Right lobe of liver (tissue), 6 donors: ENCODE measurements around the gene CCDC85C. TPM values are rescaled to one million over a fixed set of nuclear protein-coding genes. Genes with fewer than 3 reads are reported as not detected.
A peak's percentile ranks its signal among the peaks of the same experiment; 100 is the strongest.

Source experiments
- ATAC-seq, 4 donors: fragments of 200-7000 bp; cut with Tn5 transposase; one replicate each; pipeline ENCODE4 v1.9.1; 2020; ENCODE audit warnings: mild to moderate bottlenecking in 4 of 4, moderate library complexity in 4 of 4
- DNase-seq, 3 donors: peaks; one replicate each; pipeline ENCODE4 v3.0.0-alpha.2; 2020
- H3K27ac ChIP-seq, 3 donors: fragments of 200-600 bp; one replicate each; pipeline ENCODE4 v1.8.0; 2022
- H3K27me3 ChIP-seq, 2 donors: fragments of 200-600 bp; one replicate each; pipeline ENCODE4 v1.8.0; 2022
- H3K36me3 ChIP-seq, 4 donors: fragments of 200-600 bp; sonication (generic) in 1 of 4; one replicate each; pipeline versions ENCODE4 v1.5.1 to v1.8.0; 2017 to 2022; ENCODE audit warnings: control low read depth in 1 of 4
- H3K4me1 ChIP-seq, 4 donors: fragments of 200-600 bp; sonication (generic) in 1 of 4; one replicate each; pipeline versions ENCODE4 v1.5.1 to v1.8.0; 2017 to 2022; ENCODE audit warnings: control low read depth in 1 of 4
- H3K4me3 ChIP-seq, 3 donors: fragments of 200-600 bp; one replicate each; pipeline ENCODE4 v1.8.0; 2022
- H3K9me3 ChIP-seq, 4 donors: fragments of 200-600 bp; sonication (generic) in 1 of 4; one replicate each; pipeline versions ENCODE4 v1.5.1 to v1.8.0; 2017 to 2022; ENCODE audit warnings: control low read depth in 1 of 4
- POLR2A ChIP-seq: fragments of 450-650 bp; IDR thresholded peaks from one replicate; pipeline ENCODE4 v1.6.1; 2017; ENCODE audit warnings: antibody characterized with exemption, mild to moderate bottlenecking
- WGBS: methylation state at CpG from one replicate; pipeline ENCODE4 v1.1.6; 2018; ENCODE audit warnings: low coverage, low lambda C conversion rate; ENCODE audit not compliant: insufficient coverage; ENCODE audit errors: missing lambda C conversion rate; 5-methylcytosine and 5-hydroxymethylcytosine counted together
- intact Hi-C, 2 donors: fragments of 100-400 bp; cut with DNase I; formaldehyde crosslinking; loops; one replicate each; pipeline versions ENCODE4 v1.11.2 to v1.14.1; 2022
- total RNA-seq, 6 experiments: library from RNA; depleted of rRNA in 2 of 6; stranded (reverse); fragments of >200 nt in 2 of 6; fragmentation: NEBNext Ultra II Directional in 3 of 6; extraction: Animal tissue kit (Norgen Biotek cat#: 25700) in 3 of 6; gene quantifications; one replicate each; pipeline versions ENCODE4 v1.1.0 to v1.2.4, GENCODE V29; 2016 to 2023
- TF ChIP-seq, protein P1 (sequence below), 4 donors: fragments of 200-600 bp in 3 of 4; fragments of 450-650 bp in 1 of 4; IDR thresholded peaks; one replicate each; pipeline versions ENCODE4 v1.5.1 to v1.8.0; 2016 to 2022; ENCODE audit warnings: antibody characterized with exemption in 4 of 4, mild to moderate bottlenecking in 2 of 4
- donor health status: DM: no; HTN: yes; CAD: no.
- donor health status: DM: no; HTN: no; CAD: no.
- donor health status: DM: no; HTN: no; CAD: no.
- donor health status: DM: no; HTN: yes; CAD: no.
- donor health status: DM: no; HTN: yes; CAD: no.

The CCDC85C gene
- total RNA-seq, 6 experiments from 2014 or later = 13.6 to 32.8 (median 21.8) TPM

DNA sequence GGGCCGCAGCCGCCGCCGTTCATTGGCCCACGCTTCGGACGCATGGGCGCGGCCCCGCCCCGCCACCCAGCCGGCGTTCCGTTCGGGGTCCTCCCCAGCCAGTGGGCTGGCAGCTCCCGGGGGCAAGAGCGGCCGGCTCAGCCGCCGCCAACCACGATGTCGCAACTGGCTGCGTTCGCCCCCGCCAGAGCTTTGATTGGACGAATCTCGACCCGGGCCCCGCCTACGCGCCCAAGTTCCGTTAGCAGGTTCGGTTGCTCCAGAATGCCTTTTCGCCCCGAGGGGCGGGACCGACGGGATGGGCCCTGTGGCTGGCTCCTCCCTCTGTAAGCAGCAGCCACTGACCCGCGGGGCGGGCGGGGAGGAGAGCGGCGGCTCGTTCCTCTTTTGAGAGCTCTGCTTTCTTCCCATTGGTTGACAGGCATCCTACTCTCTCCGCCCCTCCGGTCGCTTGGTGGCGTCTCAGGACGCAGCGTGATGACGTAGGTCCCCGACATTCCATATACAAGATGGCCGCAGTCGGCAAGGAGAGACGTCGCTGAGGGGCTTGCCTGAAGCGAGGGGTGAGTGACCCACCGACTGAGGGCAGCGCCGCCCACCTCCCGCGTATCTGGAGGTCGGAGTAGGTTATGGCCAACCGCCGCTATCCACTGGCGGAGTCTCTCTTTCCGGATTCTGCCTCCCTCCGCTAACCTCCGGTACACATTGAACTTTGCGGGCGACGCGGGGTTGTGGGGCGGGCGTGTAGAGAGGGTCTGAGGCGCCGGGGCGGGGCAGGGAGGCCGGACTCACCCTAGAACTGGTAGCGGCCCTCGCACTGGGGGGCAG lies 122.9 kb downstream of the CCDC85C start, which contains the start of gene CCNK:
TSS of gene CCNK (plus strand) at position 493 of the 828 bp plus-strand sequence. CDS start 11,269 bp downstream, outside the sequence.
- Histone ChIP-seq H3K36me3 (no peaks in the 10 kb centered on the region), H3K4me3 (peak within 1 kb of the TSS; percentile 78 to 86 (median 83)), H3K4me1 (peaks cover 0 to 30% (median 7%) of the 10 kb centered on the region in 4 donors), H3K27me3 (no peaks in the 10 kb centered on the region), H3K27ac (peak within 1 kb of the TSS; percentile 73 to 82 (median 74)), H3K9me3 (no peaks in the 10 kb centered on the region)
- TF ChIP-seq, protein P1, sequence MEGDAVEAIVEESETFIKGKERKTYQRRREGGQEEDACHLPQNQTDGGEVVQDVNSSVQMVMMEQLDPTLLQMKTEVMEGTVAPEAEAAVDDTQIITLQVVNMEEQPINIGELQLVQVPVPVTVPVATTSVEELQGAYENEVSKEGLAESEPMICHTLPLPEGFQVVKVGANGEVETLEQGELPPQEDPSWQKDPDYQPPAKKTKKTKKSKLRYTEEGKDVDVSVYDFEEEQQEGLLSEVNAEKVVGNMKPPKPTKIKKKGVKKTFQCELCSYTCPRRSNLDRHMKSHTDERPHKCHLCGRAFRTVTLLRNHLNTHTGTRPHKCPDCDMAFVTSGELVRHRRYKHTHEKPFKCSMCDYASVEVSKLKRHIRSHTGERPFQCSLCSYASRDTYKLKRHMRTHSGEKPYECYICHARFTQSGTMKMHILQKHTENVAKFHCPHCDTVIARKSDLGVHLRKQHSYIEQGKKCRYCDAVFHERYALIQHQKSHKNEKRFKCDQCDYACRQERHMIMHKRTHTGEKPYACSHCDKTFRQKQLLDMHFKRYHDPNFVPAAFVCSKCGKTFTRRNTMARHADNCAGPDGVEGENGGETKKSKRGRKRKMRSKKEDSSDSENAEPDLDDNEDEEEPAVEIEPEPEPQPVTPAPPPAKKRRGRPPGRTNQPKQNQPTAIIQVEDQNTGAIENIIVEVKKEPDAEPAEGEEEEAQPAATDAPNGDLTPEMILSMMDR (IDR thresholded peaks at IDR 0.05) = no peak
- peak; percentile 89 for TF ChIP-seq POLR2A
- DNase-seq (peak; percentile 100), ATAC-seq (peak; percentile 94 to 98 (median 95))
- intact Hi-C loops = no loop called here
- WGBS = 0% methylated on average over 18 of the region's 82 CpGs

DNA sequence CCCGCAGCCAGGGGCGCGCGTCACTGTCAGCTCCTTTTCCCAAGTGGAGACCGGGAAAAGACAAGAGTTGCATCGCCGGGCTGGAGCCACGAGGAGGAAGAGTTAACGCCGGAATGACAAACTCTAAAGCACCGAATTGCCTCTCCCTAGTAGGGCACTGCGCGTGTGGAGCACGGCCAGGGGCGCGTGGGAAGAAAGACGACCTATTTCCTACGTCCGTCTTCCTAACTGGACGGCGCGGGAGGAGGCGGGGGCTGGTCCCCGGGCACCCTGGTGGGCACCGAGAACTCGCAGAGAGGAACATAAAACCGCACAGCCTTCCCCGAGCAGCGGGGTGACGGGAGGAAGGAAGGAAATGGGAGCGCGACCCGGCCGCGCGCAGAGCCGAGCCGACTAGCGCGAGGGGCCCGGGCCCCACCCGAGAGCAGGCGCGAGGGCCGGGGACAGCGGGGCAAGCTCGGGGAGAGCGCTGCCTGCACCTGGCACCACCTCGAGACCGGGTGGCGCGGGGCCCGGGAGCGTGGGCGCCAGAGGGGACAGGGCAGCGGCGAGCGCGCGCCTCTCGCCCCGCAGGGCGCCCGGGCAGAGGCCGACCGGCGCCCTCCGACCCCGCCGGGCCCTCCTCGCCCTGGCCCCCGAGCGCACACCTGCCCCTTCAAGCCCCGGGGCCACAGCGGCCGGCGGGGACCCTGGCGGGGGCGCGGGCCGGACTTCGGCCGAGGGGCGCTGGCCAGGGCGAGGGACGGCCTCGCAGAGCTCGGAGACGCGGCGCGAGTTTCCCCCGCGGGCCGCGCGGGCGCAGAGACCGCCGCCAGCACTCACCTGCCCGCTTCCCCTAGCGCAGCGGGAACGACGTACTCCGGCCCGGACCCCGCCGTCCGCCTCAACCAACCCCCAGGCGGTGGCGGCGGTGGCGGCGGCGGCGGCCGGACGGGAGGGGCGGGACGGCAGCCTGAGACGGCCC lies 123.8 kb downstream of the CCDC85C start, which contains the start of gene SETD3:
TSS of gene SETD3 (minus strand) at position 954 of the 964 bp plus-strand sequence. CDS start 15,054 bp downstream, outside the sequence.
- Histone ChIP-seq H3K27ac (peak within 1 kb of the TSS; percentile 73 to 82 (median 74)), H3K4me3 (peak within 1 kb of the TSS; percentile 78 to 86 (median 83)), H3K9me3 (no peaks in the 10 kb centered on the region), H3K36me3 (no peaks in the 10 kb centered on the region), H3K4me1 (peaks cover 0 to 39% (median 10%) of the 10 kb centered on the region in 4 donors), H3K27me3 (no peaks in the 10 kb centered on the region)
- ATAC-seq (peak in 1 of 4 donors; percentile 1), DNase-seq (peak; percentile 69 to 72 (median 71))
- intact Hi-C loops = no loop called here
- peak; percentile 75 for TF ChIP-seq POLR2A
- TF ChIP-seq, protein P1 (IDR thresholded peaks at IDR 0.05) = peak in 1 of 4 donors; percentile 8
- WGBS = 0% methylated on average over 42 of the region's 122 CpGs

- ATAC-seq (no peak), DNase-seq (no peak)
- TF ChIP-seq, protein P1 (IDR thresholded peaks at IDR 0.05) = no peak
- TF ChIP-seq POLR2A = no peak
- no peaks in the 10 kb centered on the region for H3K27me3 ChIP-seq
- WGBS = 2% methylated on average over 18 of the region's 18 CpGs
- intact Hi-C loops = no loop called here
- peak overlapping the region; percentile 57 to 84 (median 61) for H3K4me3 ChIP-seq
- peak overlapping the region; percentile 19 to 81 (median 73) for H3K27ac ChIP-seq
- H3K36me3 ChIP-seq = no peaks in the 10 kb centered on the region
- no peaks in the 10 kb centered on the region for H3K9me3 ChIP-seq
- peaks cover 0 to 43% (median 12%) of the 10 kb centered on the region in 4 donors for H3K4me1 ChIP-seq
Observed at GRCh38 chr14:99479160-99479905, 124.7 kb downstream of the CCDC85C start.

DNA sequence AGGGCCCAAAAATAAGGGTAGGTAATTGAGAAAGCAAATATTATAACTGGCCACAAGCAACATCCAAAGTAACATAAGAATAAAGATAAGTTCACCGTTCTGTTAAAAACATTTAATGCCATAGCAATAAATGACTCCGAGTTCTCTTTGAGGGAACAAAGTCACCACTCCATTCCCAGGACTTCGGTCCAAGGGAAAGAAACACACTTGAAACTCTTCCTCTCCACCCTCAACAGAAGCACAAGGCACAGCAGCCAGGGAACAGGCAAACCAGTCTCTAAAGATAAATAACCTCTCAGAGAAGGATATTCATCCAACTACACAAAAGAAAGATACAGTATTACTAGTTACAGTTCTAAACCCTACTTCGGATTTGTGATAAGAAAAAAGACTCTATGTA lies 125.9 kb downstream of the CCDC85C start:
- WGBS = 71% methylated on average over 4 of the region's 4 CpGs

More for the DNA sequence above, 125.9 kb downstream of the CCDC85C start:
- Histone ChIP-seq H3K27ac (no peak overlapping the region), H3K4me3 (no peak overlapping the region), H3K4me1 (peaks cover 0 to 38% (median 12%) of the 10 kb centered on the region in 4 donors), H3K9me3 (no peaks in the 10 kb centered on the region), H3K36me3 (no peaks in the 10 kb centered on the region), H3K27me3 (no peaks in the 10 kb centered on the region)
- intact Hi-C loops = no loop called here
- TF ChIP-seq POLR2A = no peak
- TF ChIP-seq, protein P1 (IDR thresholded peaks at IDR 0.05) = no peak
- no peak for ATAC-seq
- DNase-seq = no peak
